HG03060 (cell line): ENCODE measurements around the gene ABCB9.

Experiments
- ATAC-seq: cut with Tn5 transposase; IDR thresholded peaks from one replicate; pipeline ENCODE4 v1.9.1; 2021; ENCODE audit warnings: low read depth, moderate number of reproducible peaks; ENCODE audit not compliant: unreplicated experiment

ABCB9 gene

GRCh38 chr12:122982963-122983788 is 16.9 kb upstream of the ABCB9 start:
- no peak for ATAC-seq

GRCh38 chr12:122982477-122982815 is 16.2 kb upstream of the ABCB9 start:
- ATAC-seq = no peak

DNA sequence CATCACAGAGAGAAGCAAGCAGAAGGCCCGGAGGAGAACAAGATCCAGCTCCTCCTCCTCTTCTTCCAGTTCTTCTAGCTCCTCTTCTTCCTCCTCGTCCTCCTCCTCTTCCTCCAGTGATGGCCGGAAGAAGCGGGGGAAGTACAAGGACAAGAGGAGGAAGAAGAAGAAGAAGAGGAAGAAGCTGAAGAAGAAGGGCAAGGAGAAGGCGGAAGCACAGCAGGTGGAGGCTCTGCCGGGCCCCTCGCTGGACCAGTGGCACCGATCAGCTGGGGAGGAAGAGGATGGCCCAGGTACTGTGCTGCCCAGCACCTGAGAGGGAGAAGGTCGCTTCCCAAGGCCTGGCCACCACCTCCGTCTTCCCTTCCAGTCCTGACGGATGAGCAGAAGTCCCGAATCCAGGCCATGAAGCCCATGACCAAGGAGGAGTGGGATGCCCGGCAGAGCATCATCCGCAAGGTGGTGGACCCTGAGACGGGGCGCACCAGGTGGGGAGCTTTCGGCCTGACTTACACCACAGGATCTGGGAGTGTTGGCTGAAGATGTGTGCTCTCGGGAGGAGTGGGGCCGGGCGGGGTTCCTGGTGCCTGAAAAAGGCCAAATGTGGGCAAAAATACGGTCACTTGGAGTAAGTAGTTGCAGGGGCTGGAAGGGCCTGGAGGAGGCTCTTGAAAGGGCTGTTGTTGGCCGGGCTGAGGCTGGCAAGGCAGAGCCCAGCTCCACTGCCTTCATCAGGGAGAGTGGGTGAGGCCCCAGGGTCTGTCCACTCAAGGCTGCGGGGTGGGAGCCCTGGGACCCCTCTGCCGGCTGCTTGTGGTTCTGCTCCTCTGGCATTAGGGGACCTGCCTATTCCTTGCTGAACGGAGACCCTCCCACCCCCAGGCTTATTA is 15.6 kb upstream of the ABCB9 start:
- ATAC-seq = no peak

DNA sequence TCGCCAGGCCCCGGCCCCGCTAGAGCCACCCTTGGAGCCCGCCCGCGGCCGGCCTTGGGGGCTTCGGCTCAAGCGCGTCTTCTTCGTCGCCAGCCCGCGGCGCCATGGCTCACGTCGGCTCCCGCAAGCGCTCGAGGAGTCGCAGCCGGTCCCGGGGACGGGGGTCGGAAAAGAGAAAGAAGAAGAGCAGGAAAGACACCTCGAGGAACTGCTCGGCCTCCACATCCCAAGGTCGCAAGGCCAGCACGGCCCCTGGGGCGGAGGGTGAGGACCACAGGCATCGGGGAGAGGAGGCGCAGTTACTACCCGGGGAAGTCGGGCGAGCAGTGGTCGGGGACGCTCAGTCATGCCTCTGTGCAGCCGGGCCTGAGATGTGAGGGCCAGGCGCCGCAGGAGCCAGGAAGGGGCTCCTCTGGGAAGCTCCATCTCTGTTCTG is 14.8 kb upstream of the ABCB9 start:
- no peak for ATAC-seq

DNA sequence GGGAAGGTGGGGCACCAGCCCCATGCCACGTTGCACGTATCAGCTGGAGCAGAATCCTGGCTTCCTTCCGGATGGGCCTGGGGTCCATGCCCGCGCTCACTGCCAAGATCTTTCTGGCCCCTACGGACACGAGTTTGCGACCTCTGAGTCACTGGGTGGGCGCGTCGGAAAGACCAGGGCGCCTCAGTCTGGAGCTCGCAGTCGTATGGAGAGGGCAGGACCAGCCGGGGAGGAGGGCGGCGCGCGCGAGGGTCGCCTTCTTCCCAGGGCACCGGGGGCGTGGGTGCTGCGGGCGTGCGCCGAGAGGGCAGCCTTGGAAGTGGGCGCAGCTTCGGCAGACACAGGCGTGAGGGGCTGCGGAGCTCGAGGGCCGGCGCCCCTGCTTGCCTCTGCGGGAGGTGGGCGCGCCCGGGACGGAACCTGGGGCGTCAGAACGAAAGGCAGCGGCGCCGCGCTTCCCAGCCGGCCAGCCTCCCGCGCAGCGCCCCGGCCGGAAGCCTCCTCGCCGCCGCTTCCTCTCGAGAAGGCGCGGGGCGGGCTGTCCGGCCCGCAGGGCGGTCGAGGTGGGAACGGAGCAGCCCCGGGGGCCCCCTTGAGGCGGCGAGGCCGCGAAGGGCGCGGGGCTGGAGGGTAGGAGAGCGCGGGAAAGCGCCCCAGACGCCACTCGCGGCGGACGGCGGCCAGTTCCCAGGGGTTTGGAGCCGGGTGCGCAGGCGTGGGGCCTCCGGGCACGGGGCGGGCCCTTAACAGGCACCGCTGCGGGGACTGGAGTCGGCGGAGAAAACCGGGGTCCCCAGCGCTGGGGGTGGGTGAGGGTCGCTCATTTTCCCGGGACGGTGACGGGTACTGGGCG is 14.1 kb upstream of the ABCB9 start, which contains the start of gene ARL6IP4:
Gene ARL6IP4 (plus strand): TSS at position 499 of the 853 bp plus-strand sequence. CDS start 459 bp downstream, outside the sequence.
- no peak for ATAC-seq

DNA sequence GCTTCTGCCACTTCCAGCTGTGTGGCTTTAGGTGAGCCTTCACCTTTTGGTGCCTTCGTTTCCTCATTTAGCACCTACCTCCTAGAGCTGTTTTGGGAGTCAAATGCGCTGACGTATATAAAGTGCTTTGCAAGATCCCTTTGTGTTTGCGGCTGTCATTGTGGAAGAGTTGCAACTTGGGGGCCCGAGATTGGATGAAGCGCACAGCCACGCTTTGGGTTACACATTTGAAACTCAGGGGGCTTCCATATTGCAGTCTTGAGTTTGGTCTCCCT is 13.6 kb upstream of the ABCB9 start:
- no peak for ATAC-seq

DNA sequence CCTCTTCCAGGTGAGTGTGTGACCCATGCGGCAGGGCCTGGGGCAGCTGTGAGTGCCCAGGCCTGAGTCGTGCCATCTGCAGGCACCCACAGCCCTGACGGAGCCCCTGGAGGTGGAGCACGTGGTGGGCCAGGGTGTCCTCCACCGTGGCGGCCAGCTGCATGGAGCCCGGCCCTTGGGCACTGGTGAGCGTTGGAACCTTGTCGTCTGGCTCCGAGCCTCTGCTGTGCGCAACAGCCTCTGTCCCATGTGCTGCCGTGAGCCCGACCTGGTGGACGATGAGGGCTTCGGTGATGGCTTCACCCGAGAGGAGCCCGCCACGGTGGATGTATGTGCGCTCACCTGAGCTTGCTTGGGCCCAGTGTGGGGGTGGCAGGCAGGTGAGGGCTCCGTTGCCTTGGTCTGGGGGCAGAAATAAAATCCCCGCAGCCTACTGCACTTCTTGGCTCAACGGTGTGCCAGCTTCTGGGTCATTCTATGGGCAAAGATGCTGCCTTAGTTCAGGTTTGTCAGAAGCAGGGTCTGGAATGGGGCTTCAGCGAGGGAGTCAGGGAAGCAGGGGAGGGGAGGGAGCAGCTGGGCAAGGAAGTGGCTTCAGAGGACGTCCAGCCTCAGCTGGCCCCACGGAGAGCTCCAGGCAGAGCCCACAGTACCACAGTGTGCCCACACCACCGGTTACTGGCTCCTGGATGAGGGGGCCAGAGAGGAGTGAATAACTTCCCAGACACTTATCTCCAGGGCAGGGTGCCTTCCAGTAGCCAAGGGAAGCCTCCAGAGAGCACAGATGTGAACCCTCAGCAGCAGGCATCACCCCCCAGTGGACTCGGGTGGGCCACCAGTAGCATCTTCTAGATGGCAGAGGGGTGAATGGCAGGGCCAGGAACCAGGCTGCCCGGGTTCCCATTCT is 13.0 kb upstream of the ABCB9 start:
- no peak for ATAC-seq

DNA sequence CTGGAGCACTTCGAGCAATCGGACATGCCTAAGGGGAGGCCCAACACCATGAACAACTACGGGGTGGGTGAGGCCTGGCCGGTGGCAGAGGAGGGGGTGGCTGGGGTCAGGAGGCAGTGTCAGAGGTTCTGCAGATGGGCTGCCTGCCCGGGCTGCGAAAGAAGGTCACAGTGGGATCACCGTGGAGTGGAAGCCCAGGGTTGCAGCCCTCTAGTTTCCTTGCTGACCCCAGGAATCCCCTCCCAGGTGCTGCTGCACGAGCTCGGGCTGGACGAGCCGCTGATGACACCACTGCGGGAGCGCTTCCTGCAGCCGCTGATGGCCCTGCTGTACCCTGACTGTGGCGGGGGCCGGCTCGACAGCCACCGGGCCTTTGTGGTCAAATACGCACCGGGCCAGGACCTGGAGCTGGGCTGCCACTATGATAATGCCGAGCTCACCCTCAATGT is 12.3 kb upstream of the ABCB9 start:
- ATAC-seq = no peak

DNA sequence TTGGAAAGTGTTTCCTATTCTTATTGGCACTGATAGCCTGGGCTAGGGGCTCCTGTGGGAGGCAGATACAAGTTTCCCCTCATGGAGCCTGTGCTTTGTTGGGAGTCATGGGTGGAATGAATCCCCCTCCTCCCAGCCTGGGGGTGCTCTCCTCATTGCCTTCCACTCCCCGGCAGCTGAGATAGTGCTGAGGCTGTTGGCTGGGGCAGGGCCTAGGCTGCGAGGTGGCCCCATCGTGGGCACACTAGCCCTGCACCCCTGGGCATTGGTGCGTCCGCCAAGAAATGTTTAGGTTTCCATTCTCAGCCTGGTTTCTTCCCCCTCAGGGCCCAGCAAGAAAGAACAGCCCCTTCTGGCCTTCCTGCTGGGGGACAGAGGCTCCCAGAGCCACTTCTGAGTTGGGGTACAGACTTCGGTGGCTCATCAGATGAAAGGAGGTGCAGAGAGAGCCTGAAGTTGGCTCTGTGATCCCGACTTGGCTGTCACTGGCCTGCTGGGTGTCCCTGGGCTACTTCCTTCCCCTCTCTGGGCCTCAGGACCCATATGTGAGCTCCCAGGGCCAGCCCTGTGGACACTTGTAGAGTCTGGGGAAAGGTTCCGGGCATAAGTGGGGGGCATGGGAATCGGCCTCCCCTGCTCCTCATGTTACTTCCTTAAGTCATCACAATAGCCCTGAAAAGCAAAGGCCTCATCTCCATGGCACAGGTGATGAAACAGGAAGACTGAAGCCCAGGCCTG is 11.6 kb upstream of the ABCB9 start:
- ATAC-seq = no peak

DNA sequence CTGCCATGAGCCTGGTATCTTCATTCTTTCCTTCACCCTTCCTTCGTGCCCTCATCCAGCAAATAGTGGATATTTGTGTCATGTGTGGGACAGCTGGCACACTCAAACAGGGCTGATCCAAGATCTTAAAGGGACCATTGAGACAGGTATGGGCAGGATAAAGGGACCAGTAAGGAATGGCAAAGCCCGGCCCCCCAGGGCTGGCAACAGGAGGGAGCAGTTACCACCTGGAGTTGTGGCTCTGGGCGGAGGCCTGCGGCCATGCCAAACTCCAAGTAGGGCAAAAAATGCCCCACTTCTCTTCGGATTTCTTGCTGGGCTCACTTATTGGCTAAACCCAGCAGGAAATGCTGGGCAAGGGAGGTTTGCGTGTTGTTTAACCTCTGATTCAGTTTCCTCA is 10.9 kb upstream of the ABCB9 start:
- ATAC-seq = no peak

- ATAC-seq = no peak
These were observed 10.3 kb upstream of the ABCB9 start for GRCh38 chr12:122976648-122976975.

DNA sequence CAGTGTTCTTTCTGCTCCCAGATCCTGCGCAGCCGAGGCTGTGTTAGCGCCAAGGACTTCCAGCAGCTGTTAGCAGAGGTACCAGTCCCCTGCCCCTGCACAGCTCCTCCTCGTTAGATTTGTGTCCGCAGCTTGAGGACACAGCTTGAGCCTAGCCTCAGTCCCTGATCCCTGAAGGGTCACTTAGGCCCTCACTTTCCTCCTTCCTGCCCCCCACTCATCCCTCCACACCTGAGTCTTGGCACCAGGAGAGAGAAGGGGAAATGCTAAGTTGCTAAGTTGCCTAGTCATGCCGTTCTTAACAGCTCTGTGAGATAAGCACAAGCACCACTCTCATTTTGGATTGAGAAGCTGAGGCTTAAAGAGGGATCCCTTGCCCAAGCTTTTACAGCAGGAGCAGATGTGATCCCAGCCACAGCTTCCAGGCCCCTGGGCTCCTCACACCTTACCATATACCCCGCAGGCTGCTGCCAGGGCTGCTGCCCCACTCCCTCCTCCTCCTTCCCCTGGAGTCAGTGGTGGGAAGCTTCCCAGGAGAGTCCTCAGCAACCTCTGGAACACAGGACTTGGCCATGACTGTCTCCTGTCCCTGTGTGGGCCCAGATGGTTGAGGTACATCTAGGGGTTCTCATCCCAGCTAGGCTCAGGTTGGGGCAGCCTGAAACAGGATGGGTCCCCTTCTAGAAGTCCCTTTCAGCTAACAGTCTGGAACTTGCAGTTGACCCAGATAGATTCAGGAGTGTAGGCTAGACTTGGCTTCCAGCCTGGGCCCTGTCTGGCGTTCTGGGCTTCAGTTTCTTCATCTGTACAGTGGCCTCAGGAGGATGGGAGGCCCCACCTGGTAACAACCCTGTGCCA is 9.8 kb upstream of the ABCB9 start:
- ATAC-seq = no peak

DNA sequence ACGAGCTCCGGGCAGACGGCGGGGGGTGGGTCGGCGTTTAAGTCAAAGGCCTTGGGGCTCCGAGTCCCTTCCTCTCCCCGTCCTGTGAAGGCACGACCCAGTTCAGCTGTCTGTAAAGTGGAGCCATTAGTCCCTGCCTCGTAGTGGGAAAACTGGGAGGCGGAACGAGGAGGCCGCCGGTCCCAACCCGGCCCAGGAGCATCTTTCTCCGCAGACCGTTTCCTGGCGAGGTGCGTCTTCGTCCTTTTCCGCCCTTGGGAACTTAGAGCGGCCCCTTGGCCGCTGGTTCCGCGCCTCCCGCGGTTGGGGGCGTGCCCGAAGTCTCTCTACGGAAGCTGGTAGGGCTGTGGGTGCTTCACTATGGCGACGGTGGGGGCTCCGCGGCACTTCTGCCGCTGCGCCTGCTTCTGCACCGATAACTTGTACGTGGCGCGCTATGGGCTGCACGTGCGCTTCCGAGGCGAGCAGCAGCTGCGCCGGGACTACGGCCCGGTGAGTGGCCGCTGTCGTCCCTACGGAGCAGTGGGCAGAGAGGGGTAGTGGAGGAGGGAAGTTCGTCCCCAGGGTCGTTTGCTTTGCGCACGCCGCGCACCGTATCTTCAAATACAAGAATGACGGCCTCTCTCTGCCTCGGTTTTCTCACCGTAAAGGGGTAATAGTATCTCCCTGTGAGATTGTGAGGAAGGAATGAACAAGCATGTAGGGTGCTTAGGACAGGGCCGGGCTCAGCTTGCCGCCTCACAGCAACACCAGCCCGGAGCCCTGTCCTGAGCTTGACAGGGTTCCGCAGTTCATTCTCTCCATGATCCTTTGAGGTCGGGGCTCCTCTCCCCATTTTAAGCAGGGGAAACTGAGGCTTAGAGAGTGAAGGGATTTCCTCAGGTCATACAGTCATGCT is 8.9 kb upstream of the ABCB9 start, which contains the start of gene OGFOD2:
Gene OGFOD2 (plus strand): TSS at position 353 of the 898 bp plus-strand sequence. CDS start 8 bp downstream, at position 361.
- ATAC-seq = peak; percentile 41

- peak; percentile 81 for ATAC-seq
These were observed 8.1 kb upstream of the ABCB9 start for GRCh38 chr12:122974274-122974891.

GRCh38 chr12:122969676-122970075 is 3.4 kb upstream of the ABCB9 start:
- ATAC-seq = no peak

DNA sequence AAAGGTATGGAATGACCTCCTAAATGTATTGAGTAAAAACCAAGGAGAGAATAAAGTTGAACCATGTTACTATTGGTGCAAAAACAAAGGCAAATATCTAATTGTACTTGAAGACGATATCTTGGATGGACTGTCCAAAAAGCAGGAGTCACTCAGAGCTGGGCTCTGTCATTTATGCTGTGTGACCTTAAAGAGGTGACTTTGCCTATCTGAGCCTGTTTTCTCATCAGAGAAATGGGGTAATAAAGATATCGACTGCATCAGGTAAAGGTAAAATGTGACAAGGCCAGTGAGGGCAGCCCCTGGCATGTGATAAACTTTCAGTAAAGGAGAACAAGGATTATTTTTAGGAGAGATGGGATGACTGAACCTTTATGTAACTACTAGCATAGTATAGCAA is 1.8 kb upstream of the ABCB9 start:
- ATAC-seq = no peak
